Colonic mucosa (tissue), 4 donors: ENCODE measurements around the gene ADAMTSL3. TPM values are rescaled to one million over a fixed set of nuclear protein-coding genes. Genes with fewer than 3 reads are reported as not detected.

Experiments
- DNase-seq: peaks from one replicate; pipeline ENCODE4 v3.0.0-alpha.2; 2020
- H3K27ac ChIP-seq: fragments of 200-600 bp; one replicate; pipeline ENCODE4 v1.8.0; 2021
- H3K27me3 ChIP-seq: fragments of 200-600 bp; one replicate; pipeline ENCODE4 v1.8.0; 2021
- H3K36me3 ChIP-seq: fragments of 200-600 bp; one replicate; pipeline ENCODE4 v1.8.0; 2021
- H3K4me1 ChIP-seq: fragments of 200-600 bp; one replicate; pipeline ENCODE4 v1.8.0; 2021; ENCODE audit warnings: mild to moderate bottlenecking
- H3K4me3 ChIP-seq: fragments of 200-600 bp; one replicate; pipeline ENCODE4 v1.8.0; 2021
- H3K9ac ChIP-seq, 2 donors: one replicate each; pipeline ENCODE4 v1.7.0; 2013; ENCODE audit warnings: control low read depth in 2 of 2, low read depth in 2 of 2, low read length in 2 of 2
- H3K9me3 ChIP-seq: fragments of 200-600 bp; one replicate; pipeline ENCODE4 v1.8.0; 2021
- CTCF ChIP-seq: fragments of 200-600 bp; IDR thresholded peaks from one replicate; pipeline ENCODE4 v1.8.0; 2022; ENCODE audit warnings: antibody characterized with exemption, mild to moderate bottlenecking
- intact Hi-C: fragments of 100-400 bp; cut with DNase I; formaldehyde crosslinking; loops from one replicate; pipeline ENCODE4 v1.14.1; 2022
- total RNA-seq, 2 donors: library from RNA; stranded (reverse); fragmentation: NEBNext Ultra II Directional in 1 of 2; extraction: Animal tissue kit (Norgen Biotek cat#: 25700) in 1 of 2; gene quantifications; one replicate each; pipeline ENCODE4 v1.2.1, GENCODE V29; 2021
- donor health status: healthy.
- donor health status: DM: no; HTN: no; CAD: no.
- donor health status: DM: no; HTN: no; CAD: no.

Gene ADAMTSL3
- total RNA-seq, 2 donors from 2014 or later: 0.72 to 4.8 TPM

- no peak overlapping the region for H3K27ac ChIP-seq
- TF ChIP-seq CTCF: no peak
- H3K27me3 ChIP-seq: no peaks in the 10 kb centered on the region
- H3K4me1 ChIP-seq: no peaks in the 10 kb centered on the region
- no peak for DNase-seq
- H3K9me3 ChIP-seq: no peaks in the 10 kb centered on the region
- no peaks in the 10 kb centered on the region for H3K36me3 ChIP-seq
- H3K9ac ChIP-seq: no peak overlapping the region
- H3K4me3 ChIP-seq: no peak overlapping the region
- intact Hi-C loops: no loop called here
Observed at GRCh38 chr15:83711236-83711635, 57.3 kb downstream of the ADAMTSL3 start.

GRCh38 chr15:83713242-83713641 is 59.3 kb downstream of the ADAMTSL3 start:
- Histone ChIP-seq H3K9ac (no peak overlapping the region), H3K27me3 (no peaks in the 10 kb centered on the region), H3K9me3 (no peaks in the 10 kb centered on the region), H3K4me1 (no peaks in the 10 kb centered on the region), H3K4me3 (no peak overlapping the region), H3K36me3 (no peaks in the 10 kb centered on the region), H3K27ac (no peak overlapping the region)
- intact Hi-C loops: no loop called here
- no peak for DNase-seq
- TF ChIP-seq CTCF: no peak

GRCh38 chr15:83714939-83715628 is 61.2 kb downstream of the ADAMTSL3 start:
- H3K27ac ChIP-seq: no peak overlapping the region
- intact Hi-C loops: no loop called here
- H3K9me3 ChIP-seq: no peaks in the 10 kb centered on the region
- no peak for DNase-seq
- no peak overlapping the region for H3K9ac ChIP-seq
- no peaks in the 10 kb centered on the region for H3K36me3 ChIP-seq
- no peaks in the 10 kb centered on the region for H3K4me1 ChIP-seq
- TF ChIP-seq CTCF: no peak
- no peaks in the 10 kb centered on the region for H3K27me3 ChIP-seq
- H3K4me3 ChIP-seq: no peak overlapping the region

- no peaks in the 10 kb centered on the region for H3K9me3 ChIP-seq
Observed at GRCh38 chr15:83716605-83717004, 62.7 kb downstream of the ADAMTSL3 start.

GRCh38 chr15:83717010-83717409 is 63.1 kb downstream of the ADAMTSL3 start:
- intact Hi-C loops: no loop called here
- Histone ChIP-seq H3K36me3 (no peaks in the 10 kb centered on the region), H3K9me3 (no peaks in the 10 kb centered on the region), H3K4me1 (no peaks in the 10 kb centered on the region), H3K9ac (no peak overlapping the region), H3K4me3 (no peak overlapping the region), H3K27me3 (no peaks in the 10 kb centered on the region), H3K27ac (no peak overlapping the region)
- TF ChIP-seq CTCF: no peak
- DNase-seq: no peak

More at GRCh38 chr15:83716605-83717004, 62.7 kb downstream of the ADAMTSL3 start:
- no peaks in the 10 kb centered on the region for H3K27me3 ChIP-seq
- no peaks in the 10 kb centered on the region for H3K36me3 ChIP-seq
- H3K4me1 ChIP-seq: no peaks in the 10 kb centered on the region
- no peak overlapping the region for H3K4me3 ChIP-seq
- no peak for TF ChIP-seq CTCF
- intact Hi-C loops: no loop called here
- H3K9ac ChIP-seq: no peak overlapping the region
- no peak for DNase-seq
- no peak overlapping the region for H3K27ac ChIP-seq
